Calu3 (cell line): ENCODE measurements around the gene HEYL. TPM values are rescaled to one million over a fixed set of nuclear protein-coding genes. Genes with fewer than 3 reads are reported as not detected.

ENCODE experiments used
- BruUV-seq: library from RNA; stranded (reverse); fragments of 400-500 nt; replicated peaks from 2 replicates; lab custom pipeline; 2021; lab: Mats Ljungman, UMichigan
- CTCF ChIA-PET: fragments of 300-600 bp; sonication (Branson Sonifier 250); formaldehyde crosslinking; loops from one replicate; lab custom pipeline; 2022; ENCODE audit warnings: antibody characterized with exemption; lab: Charles Lee
- DNase-seq: peaks from one replicate; pipeline ENCODE4 v3.0.0; 2022
- H3K27ac Mint-ChIP-seq: one replicate; pipeline ENCODE4 v1.8.0; 2022; ENCODE audit warnings: mixed read lengths; ENCODE audit not compliant: unreplicated experiment
- H3K27me3 Mint-ChIP-seq: one replicate; pipeline ENCODE4 v1.8.0; 2022; ENCODE audit warnings: mixed read lengths; ENCODE audit not compliant: unreplicated experiment
- H3K36me3 Mint-ChIP-seq: one replicate; pipeline ENCODE4 v1.8.0; 2022; ENCODE audit warnings: mild to moderate bottlenecking, moderate library complexity, mixed read lengths; ENCODE audit not compliant: insufficient read depth, unreplicated experiment
- H3K4me1 Mint-ChIP-seq: one replicate; pipeline ENCODE4 v1.8.0; 2022; ENCODE audit warnings: mild to moderate bottlenecking, low read depth, mixed read lengths; ENCODE audit not compliant: unreplicated experiment
- H3K4me3 Mint-ChIP-seq: one replicate; pipeline ENCODE4 v1.8.0; 2022; ENCODE audit warnings: mild to moderate bottlenecking, low read depth, moderate library complexity, mixed read lengths; ENCODE audit not compliant: unreplicated experiment
- H3K9me3 Mint-ChIP-seq: one replicate; pipeline ENCODE4 v1.8.0; 2022; ENCODE audit warnings: low read depth, mixed read lengths; ENCODE audit not compliant: unreplicated experiment
- CTCF ChIP-seq: fragments of 200-600 bp; IDR thresholded peaks from one replicate; pipeline ENCODE4 v1.8.0; 2022; ENCODE audit warnings: antibody characterized with exemption; ENCODE audit not compliant: unreplicated experiment
- intact Hi-C: fragments of 100-400 bp; cut with micrococcal nuclease; formaldehyde crosslinking; loops from one replicate; pipeline ENCODE4 v1.10.0; 2022; ENCODE audit not compliant: unreplicated experiment
- total RNA-seq: library from RNA; stranded (reverse); gene quantifications from 2 replicates; pipeline ENCODE4 v1.2.3, GENCODE V29; 2022

HEYL gene
- total RNA-seq, 1 experiment from 2014 or later = 0.09 TPM

- Mint-ChIP-seq H3K4me1 (no peaks in the 10 kb centered on the region), H3K27ac (no peak overlapping the region), H3K27me3 (peaks cover 90% of the 10 kb centered on the region), H3K36me3 (no peaks in the 10 kb centered on the region), H3K4me3 (no peak overlapping the region), H3K9me3 (no peaks in the 10 kb centered on the region)
- CTCF ChIA-PET = no interaction called here
- intact Hi-C loops = no loop called here
- no peak for DNase-seq
- no TSS peak for BruUV-seq
- TF ChIP-seq CTCF = no peak
Observed at GRCh38 chr1:39662861-39663260, 23.4 kb upstream of the HEYL start.

GRCh38 chr1:39659538-39659937 lies 20.1 kb upstream of the HEYL start:
- BruUV-seq = no TSS peak
- no peak for TF ChIP-seq CTCF
- H3K9me3 Mint-ChIP-seq = no peaks in the 10 kb centered on the region
- H3K27ac Mint-ChIP-seq = no peak overlapping the region
- H3K4me1 Mint-ChIP-seq = no peaks in the 10 kb centered on the region
- intact Hi-C loops = no loop called here
- H3K27me3 Mint-ChIP-seq = peaks cover 83% of the 10 kb centered on the region
- DNase-seq = no peak
- H3K4me3 Mint-ChIP-seq = no peak overlapping the region
- CTCF ChIA-PET = interaction anchor here (2.4 kb wide), 1 partner anchor 54 kb away, joined by 38 read pairs; no protein-coding TSS in a partner anchor
- H3K36me3 Mint-ChIP-seq = no peaks in the 10 kb centered on the region

GRCh38 chr1:39659110-39659509 lies 19.7 kb upstream of the HEYL start:
- CTCF ChIA-PET = interaction anchor here (1.5 to 2.4 kb wide), 5 partner anchors 9 to 53 kb away, joined by 4 to 38 read pairs (median 7); partner anchors contain the start of genes HPCAL4 and NT5C1A
- peaks cover 83% of the 10 kb centered on the region for H3K27me3 Mint-ChIP-seq
- H3K4me1 Mint-ChIP-seq = no peaks in the 10 kb centered on the region
- no peaks in the 10 kb centered on the region for H3K9me3 Mint-ChIP-seq
- intact Hi-C loops = no loop called here
- no TSS peak for BruUV-seq
- TF ChIP-seq CTCF = no peak
- no peaks in the 10 kb centered on the region for H3K36me3 Mint-ChIP-seq
- H3K4me3 Mint-ChIP-seq = no peak overlapping the region
- no peak for DNase-seq
- H3K27ac Mint-ChIP-seq = no peak overlapping the region

- CTCF ChIA-PET = interaction anchor here (1.0 to 2.4 kb wide), 6 partner anchors 10 to 559 kb away, joined by 3 to 38 read pairs (median 6); partner anchors contain the start of genes HPCAL4 and NT5C1A
- DNase-seq = peak; percentile 66
Observed at GRCh38 chr1:39657923-39658485, 18.6 kb upstream of the HEYL start.

More at GRCh38 chr1:39657923-39658485, 18.6 kb upstream of the HEYL start:
- H3K4me1 Mint-ChIP-seq = no peaks in the 10 kb centered on the region
- no peaks in the 10 kb centered on the region for H3K9me3 Mint-ChIP-seq
- no TSS peak for BruUV-seq
- intact Hi-C loops = no loop called here
- peak; percentile 75 for TF ChIP-seq CTCF
- peaks cover 81% of the 10 kb centered on the region for H3K27me3 Mint-ChIP-seq
- no peaks in the 10 kb centered on the region for H3K36me3 Mint-ChIP-seq
- H3K27ac Mint-ChIP-seq = no peak overlapping the region
- H3K4me3 Mint-ChIP-seq = no peak overlapping the region
